GM18867 (cell line): ENCODE data around the gene OR2AG2.
"Not testable (repeated sequence)": the region's sequence is repeated elsewhere in the genome, so short reads cannot be mapped to it uniquely, and the experiment has no call there.

Experiments used
- ATAC-seq: cut with Tn5 transposase; IDR thresholded peaks from one replicate; pipeline ENCODE4 v1.9.1; 2021; ENCODE audit warnings: mild to moderate bottlenecking, moderate library complexity; ENCODE audit not compliant: unreplicated experiment

The OR2AG2 gene, protein sequence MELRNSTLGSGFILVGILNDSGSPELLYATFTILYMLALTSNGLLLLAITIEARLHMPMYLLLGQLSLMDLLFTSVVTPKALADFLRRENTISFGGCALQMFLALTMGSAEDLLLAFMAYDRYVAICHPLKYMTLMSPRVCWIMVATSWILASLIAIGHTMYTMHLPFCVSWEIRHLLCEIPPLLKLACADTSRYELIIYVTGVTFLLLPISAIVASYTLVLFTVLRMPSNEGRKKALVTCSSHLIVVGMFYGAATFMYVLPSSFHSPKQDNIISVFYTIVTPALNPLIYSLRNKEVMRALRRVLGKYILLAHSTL

DNA sequence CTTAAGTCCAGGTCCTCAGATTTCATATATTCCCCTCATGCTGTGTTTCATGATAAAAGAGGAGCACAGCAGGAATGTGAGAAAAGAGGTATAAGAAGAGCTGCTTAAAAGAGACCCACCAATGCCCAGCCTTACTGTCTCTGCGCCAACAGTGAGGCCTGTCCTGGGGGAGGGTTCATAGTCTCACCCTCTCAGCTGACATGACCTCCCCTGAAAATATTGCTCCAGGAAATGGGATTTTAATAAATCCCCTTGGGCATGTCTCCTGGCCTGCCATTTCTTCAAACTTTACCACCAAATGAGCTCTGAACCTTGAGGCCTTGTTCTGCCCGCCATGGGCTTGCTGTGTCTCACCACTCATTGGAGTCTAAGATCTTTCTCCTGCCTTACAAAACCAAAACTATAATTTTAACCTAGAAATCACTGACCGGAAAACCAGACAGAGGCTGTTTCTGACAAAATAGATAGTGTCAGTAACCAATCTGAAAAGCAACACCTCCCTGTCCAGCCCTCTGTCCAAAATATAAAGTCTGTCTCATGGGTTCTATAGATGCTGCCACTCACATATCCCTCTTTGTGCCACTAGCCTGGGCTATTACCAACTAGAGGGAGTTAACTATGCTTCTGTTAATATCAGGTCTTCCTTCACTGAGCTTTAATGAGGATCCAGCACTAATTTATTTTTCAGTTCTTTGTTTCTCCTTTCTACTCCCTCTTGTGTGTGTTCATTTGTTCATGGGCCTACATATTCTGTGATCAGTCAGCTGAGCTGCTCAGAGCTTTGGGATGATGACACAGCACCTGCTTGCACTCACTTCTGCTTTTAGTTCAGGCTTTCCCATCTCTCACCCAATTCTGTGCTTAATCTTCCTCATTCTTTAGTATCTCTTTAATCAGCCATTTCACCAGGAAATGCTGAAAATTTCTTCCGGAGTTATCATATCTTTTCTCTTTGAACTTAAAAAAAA is at the start of gene OR2AG2:
Gene OR2AG2, minus strand, starts transcription at position 51 of the 968 bp plus-strand sequence. CDS start 3,019 bp downstream, outside the sequence.
- ATAC-seq, result peak; percentile 87

DNA sequence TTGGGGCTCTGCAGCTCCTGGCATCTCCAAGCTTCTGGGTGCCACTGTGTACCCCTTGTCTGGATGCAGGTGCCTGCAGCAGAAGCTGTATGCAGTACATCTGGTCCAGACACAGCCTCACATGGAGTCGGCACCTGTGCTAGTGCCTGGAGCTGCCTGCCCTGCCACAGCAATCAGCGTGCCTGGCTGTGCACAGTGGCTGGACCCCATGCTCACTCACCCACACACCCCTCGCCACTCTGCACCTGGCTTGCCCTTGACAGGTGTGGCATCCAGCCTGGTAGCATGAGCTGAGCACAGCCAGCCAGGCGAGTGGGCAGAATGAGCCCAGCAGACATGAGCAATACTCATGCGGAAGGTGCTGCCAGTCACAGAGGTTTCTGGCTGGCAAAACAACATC is 47.2 kb upstream of the OR2AG2 start:
- ATAC-seq, result no peak

- ATAC-seq, result no peak
Measured at GRCh38 chr11:6817694-6818093, 45.9 kb upstream of the OR2AG2 start.

GRCh38 chr11:6813656-6814055 is 41.9 kb upstream of the OR2AG2 start:
- no peak for ATAC-seq

GRCh38 chr11:6812390-6813005 is 40.7 kb upstream of the OR2AG2 start:
- ATAC-seq, result peak; percentile 89

- not testable (repeated sequence) for ATAC-seq
Measured at GRCh38 chr11:6801075-6801474, 29.3 kb upstream of the OR2AG2 start.

DNA sequence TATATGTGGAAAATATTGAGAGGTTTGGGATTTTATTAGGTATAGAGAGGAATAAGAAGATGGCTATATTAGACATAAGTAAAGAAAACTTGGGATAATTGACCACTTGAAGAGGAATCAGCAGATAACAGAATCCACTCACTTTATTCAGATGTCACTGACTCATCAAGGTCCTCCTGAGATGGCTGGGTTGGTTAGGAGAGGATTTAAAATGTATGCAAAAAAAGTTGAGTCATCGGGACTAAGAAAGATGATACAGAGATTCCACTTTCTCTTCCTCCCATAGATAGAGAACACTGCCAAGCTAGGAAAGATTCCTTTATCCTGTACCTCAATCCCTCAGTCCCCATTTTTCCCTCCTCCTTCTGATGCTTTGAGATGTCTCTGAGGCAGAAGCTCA is 27.6 kb upstream of the OR2AG2 start, which contains the start of gene OR6A2:
Gene OR6A2, minus strand, starts transcription at position 288 of the 400 bp plus-strand sequence. CDS start 3,981 bp downstream, outside the sequence.
- ATAC-seq, result no peak

- no peak for ATAC-seq
Measured at GRCh38 chr11:6794639-6795038, 22.9 kb upstream of the OR2AG2 start.

DNA sequence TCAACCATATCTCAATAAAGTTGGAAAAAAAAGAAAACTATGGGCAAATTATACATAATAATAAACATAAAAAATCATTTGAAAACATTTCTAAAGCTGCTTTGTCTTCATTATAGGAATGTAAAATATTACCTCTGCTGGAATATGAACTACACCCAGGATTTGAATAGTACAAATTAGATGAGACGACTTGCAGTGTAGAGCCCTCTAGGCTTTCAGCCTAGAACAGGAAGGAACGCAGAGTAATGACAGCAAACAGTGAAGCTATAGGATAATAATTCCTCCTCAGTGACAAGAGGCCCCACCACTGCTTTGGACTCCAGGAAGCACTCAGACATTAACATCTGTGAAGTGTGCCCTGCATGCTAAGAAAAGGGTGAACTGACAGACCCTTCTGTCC is 18.8 kb upstream of the OR2AG2 start:
- no peak for ATAC-seq

- ATAC-seq, result no peak
Measured at GRCh38 chr11:6782720-6783119, 10.9 kb upstream of the OR2AG2 start, which contains the start of gene OR2AG1. Gene OR2AG1, plus strand, starts transcription at chr11:6783020. Its CDS starts 2,018 bp downstream, at chr11:6785038.

DNA sequence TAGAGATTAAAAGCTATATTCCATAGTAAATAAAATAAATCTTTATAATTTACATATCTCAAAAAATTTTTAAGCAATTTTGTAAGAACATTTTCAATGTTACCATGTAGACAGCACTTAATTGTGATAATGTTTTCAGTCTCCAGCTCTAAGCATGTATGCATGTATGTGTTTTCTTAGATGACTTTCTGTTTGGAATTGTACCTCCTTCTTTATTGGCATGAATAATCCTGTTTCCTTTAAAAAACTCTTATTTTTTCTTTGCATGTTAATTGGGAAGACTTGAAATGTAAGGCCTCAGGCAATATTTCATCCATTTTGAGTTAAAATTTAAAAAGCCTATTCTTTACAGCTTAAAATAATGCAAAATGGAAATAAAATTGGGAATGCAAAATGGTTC is 9.1 kb upstream of the OR2AG2 start:
- no peak for ATAC-seq

- ATAC-seq, result no peak
Measured at GRCh38 chr11:6778518-6778917, 6.7 kb upstream of the OR2AG2 start.

DNA sequence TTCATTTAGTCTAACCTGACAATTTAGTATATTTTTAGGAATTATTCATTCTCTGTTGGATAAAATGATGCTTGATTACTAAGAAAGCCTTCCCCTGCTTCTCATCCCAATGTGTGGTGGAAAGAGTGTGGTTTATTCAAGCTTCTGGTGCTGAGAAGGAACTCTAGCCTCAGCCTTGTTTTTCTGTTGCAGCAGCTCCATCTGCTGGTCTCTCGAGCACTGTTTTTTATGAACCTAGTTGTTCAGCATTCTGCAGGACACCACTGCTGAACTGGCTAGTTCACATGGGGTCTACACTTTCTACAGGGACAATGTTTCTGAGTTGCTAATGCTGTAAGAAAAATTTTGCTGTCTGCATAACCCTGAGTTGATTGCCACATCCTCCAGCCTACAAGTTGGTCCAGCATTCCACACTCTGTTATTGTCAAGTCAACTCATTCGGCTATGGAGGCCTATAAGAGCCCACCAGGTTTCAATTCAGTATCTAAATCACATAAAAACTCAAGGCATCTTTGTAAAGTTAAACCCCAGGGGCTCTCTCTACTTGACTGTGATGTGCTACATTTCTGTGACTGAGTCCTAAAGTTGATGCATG is 14.3 kb downstream of the OR2AG2 start:
- ATAC-seq, result peak; percentile 84

DNA sequence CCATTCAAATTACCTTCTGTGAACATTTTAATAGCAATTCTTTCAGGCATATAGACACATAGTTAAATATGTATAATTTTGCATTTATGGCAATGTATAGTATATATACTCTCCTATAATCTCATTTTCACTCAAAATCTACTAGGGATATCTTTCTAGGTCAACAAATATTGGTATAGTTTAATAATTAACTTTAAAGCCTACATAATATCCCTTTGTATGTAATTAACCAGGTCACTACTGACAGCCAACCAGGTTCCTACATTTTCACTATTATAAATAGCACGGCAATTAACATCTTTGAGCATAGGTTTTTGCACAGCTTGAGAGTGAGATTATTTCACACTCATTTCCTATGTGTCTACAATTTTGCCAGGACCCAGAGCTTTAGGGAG is 15.8 kb downstream of the OR2AG2 start:
- ATAC-seq, result no peak

GRCh38 chr11:6755303-6755952 is 16.3 kb downstream of the OR2AG2 start:
- no peak for ATAC-seq

GRCh38 chr11:6747097-6747668 is 24.6 kb downstream of the OR2AG2 start:
- ATAC-seq, result no peak

DNA sequence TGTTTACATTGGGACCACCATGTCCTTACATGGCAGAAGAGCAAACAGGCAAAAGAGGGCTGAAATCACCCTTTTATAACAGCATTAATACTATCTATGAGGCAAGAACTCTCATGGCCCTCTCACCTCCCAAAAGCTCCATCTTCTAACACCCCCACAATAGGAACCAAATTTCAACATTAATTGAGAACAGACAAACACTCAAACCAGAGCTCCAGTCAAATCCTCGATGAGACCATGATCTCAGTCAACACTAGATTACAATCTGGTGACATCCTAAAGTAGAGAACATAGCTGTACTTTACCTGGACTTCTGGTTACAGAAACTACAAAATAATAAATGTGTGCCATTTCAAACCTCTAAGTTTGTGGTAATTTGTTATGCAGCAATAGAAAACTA is 25.1 kb downstream of the OR2AG2 start:
- peak; percentile 24 for ATAC-seq

DNA sequence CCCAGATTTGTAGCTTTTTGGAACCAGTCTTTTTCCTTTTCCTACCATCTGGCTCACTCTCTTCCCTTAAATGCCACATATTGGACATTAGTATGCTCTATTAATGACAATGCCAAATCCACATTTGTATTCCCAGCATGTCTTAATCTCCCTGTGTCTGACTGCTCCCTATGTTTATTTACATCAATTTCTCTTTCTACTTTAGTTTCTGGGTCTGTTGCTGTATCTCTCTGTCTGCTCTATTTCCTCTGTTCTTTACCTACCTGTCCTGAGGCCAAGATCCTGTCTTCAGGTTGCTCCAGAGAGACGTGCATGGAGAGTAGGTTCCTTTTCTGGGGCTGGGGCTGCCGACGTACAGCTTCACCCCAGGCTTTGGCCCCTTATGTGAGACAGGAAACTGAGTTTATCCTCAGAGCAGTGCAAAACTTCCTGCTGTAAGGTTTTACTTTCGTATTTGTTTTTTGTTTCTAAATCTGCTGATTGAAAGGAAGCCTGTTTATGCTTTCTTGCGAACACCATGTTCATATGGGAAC is 25.6 kb downstream of the OR2AG2 start:
- ATAC-seq, result peak; percentile 80

GRCh38 chr11:6745465-6746015 is 26.2 kb downstream of the OR2AG2 start:
- ATAC-seq, result peak; percentile 62
